Upper lobe of left lung (tissue), 6 donors: ENCODE results near the gene RALGAPA2. TPM values are rescaled to one million over a fixed set of nuclear protein-coding genes. Genes with fewer than 3 reads are reported as not detected.

Source experiments
- ATAC-seq, 2 donors: fragments of 200-7000 bp; cut with Tn5 transposase; one replicate each; pipeline ENCODE4 v1.9.1; 2022; ENCODE audit warnings: mild to moderate bottlenecking in 2 of 2, moderate library complexity in 2 of 2; ENCODE audit not compliant: low FRiP score in 2 of 2
- DNase-seq, 2 donors: peaks; one replicate each; pipeline ENCODE4 v3.0.0-alpha.2; 2019 to 2020
- H3K27ac ChIP-seq, 4 donors: fragments of 200-600 bp; sonication (generic); one replicate each; pipeline ENCODE4 v1.5.1; 2016 to 2019
- H3K27me3 ChIP-seq, 4 donors: fragments of 200-600 bp; sonication (generic); one replicate each; pipeline ENCODE4 v1.5.1; 2017 to 2019
- H3K36me3 ChIP-seq, 4 donors: fragments of 200-600 bp; sonication (generic); one replicate each; pipeline ENCODE4 v1.5.1; 2016 to 2019
- H3K4me1 ChIP-seq, 4 donors: fragments of 200-600 bp; sonication (generic); one replicate each; pipeline ENCODE4 v1.5.1; 2018 to 2019
- H3K4me3 ChIP-seq, 4 donors: fragments of 200-600 bp; sonication (generic); one replicate each; pipeline ENCODE4 v1.5.1; 2017 to 2019; ENCODE audit warnings: mild to moderate bottlenecking in 2 of 4, moderate library complexity in 1 of 4
- H3K9me3 ChIP-seq, 4 donors: fragments of 200-600 bp; sonication (generic); one replicate each; pipeline ENCODE4 v1.5.1; 2018 to 2019
- EP300 ChIP-seq, 4 donors: sonication (generic); formaldehyde crosslinking; IDR thresholded peaks; one replicate each; pipeline ENCODE4 v1.5.1; 2017; ENCODE audit warnings: antibody characterized with exemption in 4 of 4, control low read depth in 2 of 4
- POLR2A ChIP-seq, 4 donors: fragments of 450-650 bp; IDR thresholded peaks; one replicate each; pipeline ENCODE4 v1.5.1; 2016 to 2017; ENCODE audit warnings: antibody characterized with exemption in 4 of 4, mild to moderate bottlenecking in 2 of 4
- POLR2AphosphoS5 ChIP-seq, 2 donors: sonication (generic); formaldehyde crosslinking; IDR thresholded peaks; one replicate each; pipeline ENCODE4 v1.5.1; 2017; ENCODE audit warnings: antibody characterized with exemption in 2 of 2
- WGBS, 2 donors: methylation state at CpG; one replicate each; pipeline ENCODE4 v1.1.5; 2017 to 2018; 5-methylcytosine and 5-hydroxymethylcytosine counted together
- total RNA-seq, 6 donors: library from RNA; depleted of rRNA in 4 of 6; stranded (reverse); fragments of >200 nt in 4 of 6; gene quantifications; one replicate each; pipeline versions ENCODE4 v1.1.0 to v1.2.1, GENCODE V29; 2016 to 2021
- TF ChIP-seq, protein P1 (sequence below), 6 experiments: fragments of 450-650 bp in 4 of 6; fragments of 200-600 bp in 2 of 6; sonication (generic) in 2 of 6; IDR thresholded peaks; one replicate each; pipeline ENCODE4 v1.5.1; 2016 to 2019; ENCODE audit warnings: antibody characterized with exemption in 6 of 6
- donor health status: DM: no; HTN: no; CAD: no; lungs with moderate emphysema.
- donor health status: DM: no; HTN: yes; CAD: no; lungs with severe emphysema.

RALGAPA2 gene
- total RNA-seq, 6 donors from 2014 or later: 50.8 to 95.3 (median 65.3) TPM

DNA sequence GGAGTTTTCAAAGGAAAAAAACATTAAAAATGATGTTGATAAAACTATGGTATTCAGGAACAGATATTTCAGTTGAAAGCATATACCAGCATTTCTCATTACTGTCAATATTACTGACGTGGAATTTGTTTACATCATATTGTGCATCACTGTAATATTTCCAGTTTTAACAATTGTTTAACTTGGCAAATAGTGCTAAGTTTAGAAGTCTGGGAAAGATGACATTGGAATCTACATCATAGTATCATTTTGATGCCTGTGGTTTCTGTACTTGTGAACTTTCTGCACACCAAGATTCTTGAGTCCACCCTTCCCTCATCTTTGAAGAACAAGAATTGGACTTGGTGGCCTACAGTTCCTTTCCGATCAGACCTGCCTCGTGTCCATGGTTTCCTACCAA, 98.1 kb downstream of the RALGAPA2 start:
- WGBS, 2 donors: 86 to 89% methylated on average over 3 of the region's 3 CpGs
- Histone ChIP-seq H3K9me3 (no peaks in the 10 kb centered on the region), H3K27ac (no peak overlapping the region), H3K4me3 (no peak overlapping the region), H3K4me1 (peaks cover 0 to 13% (median 5%) of the 10 kb centered on the region in 4 donors), H3K36me3 (peaks cover 3 to 55% (median 15%) of the 10 kb centered on the region in 4 donors), H3K27me3 (no peaks in the 10 kb centered on the region)
- DNase-seq (no peak), ATAC-seq (no peak)
- TF ChIP-seq EP300 (IDR thresholded peaks at IDR 0.05) (no peak), POLR2AphosphoS5 (IDR thresholded peaks at IDR 0.05) (no peak), POLR2A (IDR thresholded peaks at IDR 0.05) (no peak)
- TF ChIP-seq, protein P1, sequence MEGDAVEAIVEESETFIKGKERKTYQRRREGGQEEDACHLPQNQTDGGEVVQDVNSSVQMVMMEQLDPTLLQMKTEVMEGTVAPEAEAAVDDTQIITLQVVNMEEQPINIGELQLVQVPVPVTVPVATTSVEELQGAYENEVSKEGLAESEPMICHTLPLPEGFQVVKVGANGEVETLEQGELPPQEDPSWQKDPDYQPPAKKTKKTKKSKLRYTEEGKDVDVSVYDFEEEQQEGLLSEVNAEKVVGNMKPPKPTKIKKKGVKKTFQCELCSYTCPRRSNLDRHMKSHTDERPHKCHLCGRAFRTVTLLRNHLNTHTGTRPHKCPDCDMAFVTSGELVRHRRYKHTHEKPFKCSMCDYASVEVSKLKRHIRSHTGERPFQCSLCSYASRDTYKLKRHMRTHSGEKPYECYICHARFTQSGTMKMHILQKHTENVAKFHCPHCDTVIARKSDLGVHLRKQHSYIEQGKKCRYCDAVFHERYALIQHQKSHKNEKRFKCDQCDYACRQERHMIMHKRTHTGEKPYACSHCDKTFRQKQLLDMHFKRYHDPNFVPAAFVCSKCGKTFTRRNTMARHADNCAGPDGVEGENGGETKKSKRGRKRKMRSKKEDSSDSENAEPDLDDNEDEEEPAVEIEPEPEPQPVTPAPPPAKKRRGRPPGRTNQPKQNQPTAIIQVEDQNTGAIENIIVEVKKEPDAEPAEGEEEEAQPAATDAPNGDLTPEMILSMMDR (IDR thresholded peaks at IDR 0.05): no peak

DNA sequence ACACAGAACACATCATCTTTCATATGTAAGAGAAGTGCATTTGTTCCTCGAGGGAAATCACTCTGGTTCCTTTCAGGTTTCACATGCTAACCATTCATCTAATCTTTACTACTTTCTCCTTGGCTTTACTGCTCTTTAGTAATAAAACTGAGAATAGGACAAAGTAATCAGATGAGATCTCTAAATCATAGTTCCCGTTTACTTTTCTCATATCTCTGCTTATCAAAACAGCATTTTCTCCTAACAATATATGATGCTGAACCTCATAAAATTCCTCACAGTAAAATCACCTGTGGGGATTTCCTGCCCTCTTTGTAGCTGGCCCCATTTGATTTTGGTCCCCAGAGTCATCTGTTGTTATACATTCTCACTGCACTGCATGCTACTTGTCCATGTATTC, 100.2 kb downstream of the RALGAPA2 start:
- peaks cover 3 to 45% (median 10%) of the 10 kb centered on the region in 4 donors for H3K36me3 ChIP-seq
- 72 to 76% methylated on average over 2 of the region's 2 CpGs for WGBS, 2 donors
- H3K9me3 ChIP-seq: no peaks in the 10 kb centered on the region
- no peaks in the 10 kb centered on the region for H3K27me3 ChIP-seq
- ATAC-seq: no peak
- no peak overlapping the region for H3K27ac ChIP-seq
- H3K4me3 ChIP-seq: no peak overlapping the region
- DNase-seq: no peak
- no peak for TF ChIP-seq EP300 (IDR thresholded peaks at IDR 0.05)
- TF ChIP-seq POLR2A (IDR thresholded peaks at IDR 0.05): no peak
- peaks cover 0 to 13% (median 5%) of the 10 kb centered on the region in 4 donors for H3K4me1 ChIP-seq

DNA sequence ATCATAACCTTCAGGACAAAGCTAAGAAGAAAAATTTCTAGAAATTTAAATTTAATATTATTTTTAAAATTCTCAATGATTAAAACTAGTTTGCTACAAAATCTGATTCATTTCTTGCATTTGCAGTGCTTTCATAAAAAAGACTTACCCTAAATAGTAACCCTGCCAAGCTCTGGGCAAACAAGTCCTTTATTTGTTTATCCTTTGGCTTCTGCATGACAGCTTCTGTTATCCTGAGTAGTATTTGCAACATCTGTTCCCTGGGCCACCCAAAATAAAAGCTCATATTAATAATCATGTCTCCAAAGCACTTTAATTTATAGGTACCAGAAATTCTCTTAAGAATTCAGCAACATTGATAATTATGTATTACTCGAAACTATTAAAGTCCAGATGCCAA, 101.3 kb downstream of the RALGAPA2 start:
- H3K9me3 ChIP-seq: no peaks in the 10 kb centered on the region
- H3K4me3 ChIP-seq: no peak overlapping the region
- 89% methylated on average over 1 of the region's 1 CpG for WGBS, 2 donors
- DNase-seq (no peak), ATAC-seq (no peak)
- TF ChIP-seq POLR2A (IDR thresholded peaks at IDR 0.05) (no peak), EP300 (IDR thresholded peaks at IDR 0.05) (no peak), POLR2AphosphoS5 (IDR thresholded peaks at IDR 0.05) (no peak)
- TF ChIP-seq, protein P1 (IDR thresholded peaks at IDR 0.05): no peak
- H3K36me3 ChIP-seq: peaks cover 3 to 42% (median 10%) of the 10 kb centered on the region in 4 donors
- no peak overlapping the region for H3K27ac ChIP-seq
- H3K27me3 ChIP-seq: no peaks in the 10 kb centered on the region
- H3K4me1 ChIP-seq: peaks cover 0 to 13% (median 5%) of the 10 kb centered on the region in 4 donors

DNA sequence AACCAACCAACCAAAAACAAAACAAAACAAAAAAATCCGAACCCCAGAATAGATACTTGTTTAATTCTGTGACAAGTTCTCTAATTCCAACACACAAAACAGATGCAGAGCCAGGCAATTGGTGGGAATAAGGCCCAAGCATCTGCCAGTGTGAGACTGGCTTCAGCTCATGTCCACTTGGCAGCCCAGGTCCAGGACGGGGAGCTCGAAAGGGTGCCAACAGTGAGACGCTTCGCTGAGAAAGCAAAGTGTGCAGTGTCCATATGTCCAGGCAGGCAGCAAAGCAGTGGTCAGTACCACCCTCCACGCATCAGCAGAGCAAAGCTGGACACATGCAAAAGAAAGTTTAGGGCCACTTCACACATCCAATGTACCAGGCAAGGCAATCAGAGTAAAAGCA, 102.9 kb downstream of the RALGAPA2 start:
- Histone ChIP-seq H3K36me3 (peaks cover 0 to 34% (median 6%) of the 10 kb centered on the region in 4 donors), H3K4me1 (peaks cover 0 to 13% (median 5%) of the 10 kb centered on the region in 4 donors), H3K4me3 (no peak overlapping the region), H3K27me3 (no peaks in the 10 kb centered on the region), H3K9me3 (no peaks in the 10 kb centered on the region), H3K27ac (no peak overlapping the region)
- DNase-seq (no peak), ATAC-seq (no peak)
- TF ChIP-seq, protein P1 (IDR thresholded peaks at IDR 0.05): no peak
- TF ChIP-seq EP300 (IDR thresholded peaks at IDR 0.05) (no peak), POLR2A (IDR thresholded peaks at IDR 0.05) (no peak), POLR2AphosphoS5 (IDR thresholded peaks at IDR 0.05) (no peak)
- WGBS, 2 donors: 91 to 95% methylated on average over 6 of the region's 6 CpGs

DNA sequence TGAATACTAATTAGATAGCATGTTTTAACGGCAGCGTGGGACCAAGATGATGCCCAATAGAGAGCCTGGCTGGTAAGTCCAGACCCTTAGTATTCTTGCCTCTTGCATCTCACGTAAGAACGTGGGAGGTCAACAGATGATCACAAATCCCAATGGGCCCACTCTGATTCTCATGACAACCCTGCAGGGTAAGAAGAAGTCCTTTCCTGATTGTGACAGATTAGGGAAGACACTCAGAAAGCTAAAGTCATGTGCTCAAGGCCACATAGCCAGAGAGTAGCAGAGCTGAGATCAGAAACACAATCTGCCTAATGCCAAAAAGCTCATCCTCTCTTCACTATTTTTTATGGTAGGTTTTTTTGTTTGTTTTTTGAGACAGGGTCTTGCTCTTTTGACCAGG, 103.8 kb downstream of the RALGAPA2 start:
- Histone ChIP-seq H3K36me3 (peaks cover 0 to 39% (median 4%) of the 10 kb centered on the region in 4 donors), H3K27ac (no peak overlapping the region), H3K4me3 (no peak overlapping the region), H3K4me1 (peaks cover 0 to 13% (median 5%) of the 10 kb centered on the region in 4 donors), H3K27me3 (no peaks in the 10 kb centered on the region), H3K9me3 (no peaks in the 10 kb centered on the region)
- 90 to 96% methylated on average over 4 of the region's 4 CpGs for WGBS, 2 donors
- ATAC-seq (no peak), DNase-seq (no peak)
- TF ChIP-seq POLR2AphosphoS5 (IDR thresholded peaks at IDR 0.05): no peak
- no peak for TF ChIP-seq POLR2A (IDR thresholded peaks at IDR 0.05)
- TF ChIP-seq, protein P1 (IDR thresholded peaks at IDR 0.05): no peak
- TF ChIP-seq EP300 (IDR thresholded peaks at IDR 0.05): no peak
